ENCODE data around the gene REXO4. TPM values are rescaled to one million over a fixed set of nuclear protein-coding genes. Genes with fewer than 3 reads are reported as not detected.

The REXO4 gene
- total and polyA plus RNA-seq, 7 experiments from 2014 or later: 14.0 to 44.1 (median 28.6) TPM

DNA sequence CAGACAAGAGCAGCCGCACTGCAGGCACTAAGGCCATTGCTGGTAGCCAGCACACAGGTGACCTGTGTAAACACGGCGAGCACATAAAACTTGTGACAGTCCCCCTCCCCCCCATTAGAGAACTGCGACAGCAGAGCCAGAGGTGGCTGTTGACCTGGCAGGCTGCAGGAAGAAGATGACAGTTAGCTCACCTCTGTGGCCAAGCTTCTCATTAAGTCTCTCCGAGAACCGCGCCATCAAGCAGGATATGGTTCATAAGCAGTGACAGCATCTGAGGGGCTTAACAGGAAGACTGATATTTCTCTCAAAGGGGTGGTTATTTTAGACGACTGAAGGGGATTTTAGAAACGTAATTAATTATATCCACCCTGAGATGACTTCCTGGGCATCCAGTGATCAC lies 47.1 kb downstream of the REXO4 start:
- H3K27me3 ChIP-seq (ENCODE audit: control insufficient read depth in 2 of 2, insufficient read depth in 2 of 2, low read length in 2 of 2): no peaks in the 10 kb centered on the region
- peak; percentile 58 for ATAC-seq
- Mint-ChIP-seq H3K27ac (peak overlapping the region; percentile 82 to 96 (median 94)), H3K36me3 (peaks cover 0 to 40% (median 0%) of the 10 kb centered on the region in 5 donors), H3K4me1 (peaks cover 60 to 83% (median 70%) of the 10 kb centered on the region in 7 donors), H3K4me3 (peak overlapping the region; percentile 74 to 87 (median 84)), H3K27me3 (no peaks in the 10 kb centered on the region), H3K9me3 (no peaks in the 10 kb centered on the region)
- intact Hi-C loops (cut with micrococcal nuclease): loop anchor here (1.0 to 10.0 kb wide), 7 partner anchors 14 to 794 kb away; partner anchors contain the start of genes MED22 (in 2 of the 2), RPL7A (in 2 of the 2), SURF1 (in 2 of the 2) and SURF2 (in 2 of the 2)
- peak overlapping the region; percentile 53 for H3K4me3 ChIP-seq (ENCODE audit: low read length)
- H3K36me3 ChIP-seq (ENCODE audit: control insufficient read depth in 2 of 3, insufficient read depth in 3 of 3, low read length in 3 of 3): peaks cover 0 to 42% (median 14%) of the 10 kb centered on the region in 3 experiments
- POLR2A ChIA-PET: interaction anchor here (0.7 to 13.6 kb wide), 10 partner anchors 8 to 310 kb away, joined by 3 to 185 read pairs (median 3); partner anchors contain the start of genes ADAMTSL2, MED22, RPL7A and SURF1
- CTCF ChIA-PET: interaction anchor here (0.6 to 3.5 kb wide), 7 partner anchors 12 to 187 kb away, joined by 3 to 21 read pairs (median 11); no protein-coding TSS in a partner anchor
- peak in 6 of 9 donors; percentile 13 to 54 (median 48) for DNase-seq
- peaks cover 52 to 70% of the 10 kb centered on the region in 2 donors for H3K4me1 ChIP-seq (ENCODE audit: control insufficient read depth in 2 of 2, insufficient read depth in 2 of 2, low read length in 2 of 2)
- H3K9me3 ChIP-seq (ENCODE audit: control insufficient read depth in 2 of 3, low read length in 3 of 3): no peaks in the 10 kb centered on the region
- peak overlapping the region; percentile 86 for H3K27ac ChIP-seq (ENCODE audit: low read depth, low read length)

- peak overlapping the region; percentile 82 to 96 (median 94) for H3K27ac Mint-ChIP-seq
- H3K27me3 Mint-ChIP-seq: no peaks in the 10 kb centered on the region
- Histone ChIP-seq H3K4me3 (ENCODE audit: low read length) (peak overlapping the region; percentile 53), H3K27me3 (ENCODE audit: control insufficient read depth in 2 of 2, insufficient read depth in 2 of 2, low read length in 2 of 2) (no peaks in the 10 kb centered on the region), H3K9me3 (ENCODE audit: control insufficient read depth in 2 of 3, low read length in 3 of 3) (no peaks in the 10 kb centered on the region), H3K36me3 (ENCODE audit: control insufficient read depth in 2 of 3, insufficient read depth in 3 of 3, low read length in 3 of 3) (peaks cover 7 to 49% (median 21%) of the 10 kb centered on the region in 3 experiments), H3K4me1 (ENCODE audit: control insufficient read depth in 2 of 2, insufficient read depth in 2 of 2, low read length in 2 of 2) (peaks cover 50 to 70% of the 10 kb centered on the region in 2 donors), H3K27ac (ENCODE audit: low read depth, low read length) (peak overlapping the region; percentile 86)
- no peak for DNase-seq
- ChIA-PET POLR2A (interaction anchor here (1.1 to 13.6 kb wide), 3 partner anchors 15 to 164 kb away, joined by 3 to 185 read pairs (median 3); partner anchors contain the start of genes ADAMTSL2, SURF1 and SURF2), CTCF (interaction anchor here (1.9 to 2.5 kb wide), 2 partner anchors 18 to 40 kb away, joined by 4 to 11 read pairs; no protein-coding TSS in a partner anchor)
- no peak for ATAC-seq
- H3K36me3 Mint-ChIP-seq: peaks cover 0 to 38% (median 0%) of the 10 kb centered on the region in 5 donors
- intact Hi-C loops (cut with micrococcal nuclease): loop anchor here in 1 of 2 donors (2.0 to 10.0 kb wide), 3 partner anchors 13 to 795 kb away; partner anchors contain the start of genes RNU6ATAC, SURF1 and SURF2
- peak overlapping the region; percentile 74 to 87 (median 84) for H3K4me3 Mint-ChIP-seq
- H3K4me1 Mint-ChIP-seq: peaks cover 57 to 81% (median 67%) of the 10 kb centered on the region in 7 donors
- no peaks in the 10 kb centered on the region for H3K9me3 Mint-ChIP-seq
Measured at GRCh38 chr9:133369933-133370332, 47.9 kb downstream of the REXO4 start.

GRCh38 chr9:133369422-133369821 lies 48.4 kb downstream of the REXO4 start:
- Histone ChIP-seq H3K4me1 (ENCODE audit: control insufficient read depth in 2 of 2, insufficient read depth in 2 of 2, low read length in 2 of 2) (peaks cover 45 to 70% of the 10 kb centered on the region in 2 donors), H3K4me3 (ENCODE audit: low read length) (peak overlapping the region; percentile 53), H3K36me3 (ENCODE audit: control insufficient read depth in 2 of 3, insufficient read depth in 3 of 3, low read length in 3 of 3) (peaks cover 8 to 53% (median 24%) of the 10 kb centered on the region in 3 experiments), H3K27me3 (ENCODE audit: control insufficient read depth in 2 of 2, insufficient read depth in 2 of 2, low read length in 2 of 2) (no peaks in the 10 kb centered on the region), H3K9me3 (ENCODE audit: control insufficient read depth in 2 of 3, low read length in 3 of 3) (no peaks in the 10 kb centered on the region), H3K27ac (ENCODE audit: low read depth, low read length) (peak overlapping the region; percentile 86)
- Mint-ChIP-seq H3K36me3 (peaks cover 0 to 33% (median 0%) of the 10 kb centered on the region in 5 donors), H3K27me3 (no peaks in the 10 kb centered on the region), H3K4me3 (peak overlapping the region; percentile 32 to 87 (median 69)), H3K4me1 (peaks cover 52 to 76% (median 62%) of the 10 kb centered on the region in 7 donors), H3K9me3 (no peaks in the 10 kb centered on the region), H3K27ac (peak overlapping the region; percentile 48 to 96 (median 93))
- no peak for ATAC-seq
- POLR2A ChIA-PET: interaction anchor here (1.1 to 13.6 kb wide), 3 partner anchors 15 to 165 kb away, joined by 3 to 185 read pairs (median 3); partner anchors contain the start of genes ADAMTSL2, SURF1 and SURF2
- CTCF ChIA-PET: interaction anchor here (0.6 to 1.9 kb wide), 2 partner anchors 40 to 182 kb away, joined by 3 to 4 read pairs; no protein-coding TSS in a partner anchor
- no peak for DNase-seq
- intact Hi-C loops (cut with micrococcal nuclease): no loop called here

DNA sequence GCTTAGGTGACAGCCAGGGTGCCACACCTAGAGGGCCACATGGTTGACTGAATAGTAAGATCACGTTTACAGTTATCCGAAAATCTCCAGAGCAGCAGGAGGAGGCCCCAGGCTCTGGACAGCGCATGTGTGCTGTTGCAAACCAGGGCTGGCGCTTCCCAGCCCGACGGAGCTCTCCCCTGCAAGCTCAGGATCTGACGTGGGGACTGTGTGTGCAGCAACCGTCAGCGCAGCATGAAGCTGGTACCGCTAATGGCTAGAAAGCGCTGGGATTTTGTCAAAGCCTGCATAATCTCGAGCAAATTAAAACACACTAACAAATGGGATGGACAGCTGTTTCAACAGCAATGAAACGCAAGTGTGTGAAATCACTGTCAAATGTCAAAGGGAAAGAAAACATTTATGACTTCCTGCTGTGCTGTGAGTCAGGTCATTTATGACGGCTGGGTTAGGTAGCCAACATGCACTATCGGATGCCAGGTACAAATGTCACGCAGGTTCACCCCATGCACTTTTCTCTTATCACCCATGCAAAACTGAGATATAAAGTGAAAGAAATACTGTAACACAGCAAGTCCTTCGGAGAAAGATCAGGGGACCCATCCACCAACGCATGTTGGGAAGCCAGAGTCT lies 49.4 kb downstream of the REXO4 start:
- intact Hi-C loops (cut with micrococcal nuclease): no loop called here
- POLR2A ChIA-PET: interaction anchor here (13.6 kb wide), 1 partner anchor 14 kb away, joined by 185 read pairs; the partner anchor contains the start of genes SURF1 and SURF2

GRCh38 chr9:133367778-133368177 lies 50.0 kb downstream of the REXO4 start:
- H3K4me3 Mint-ChIP-seq: no peak overlapping the region
- ChIA-PET POLR2A (interaction anchor here (13.6 kb wide), 1 partner anchor 13 kb away, joined by 185 read pairs; the partner anchor contains the start of genes SURF1 and SURF2), CTCF (no interaction called here)
- peak overlapping the region in 2 of 9 donors; percentile 25 to 96 for H3K27ac Mint-ChIP-seq
- DNase-seq (no peak), ATAC-seq (no peak)
- H3K4me3 ChIP-seq (ENCODE audit: low read length): no peak overlapping the region
- peaks cover 40 to 55% of the 10 kb centered on the region in 2 donors for H3K4me1 ChIP-seq (ENCODE audit: control insufficient read depth in 2 of 2, insufficient read depth in 2 of 2, low read length in 2 of 2)
- H3K27me3 Mint-ChIP-seq: no peaks in the 10 kb centered on the region
- no peak overlapping the region for H3K27ac ChIP-seq (ENCODE audit: low read depth, low read length)
- H3K9me3 Mint-ChIP-seq: no peaks in the 10 kb centered on the region
- H3K9me3 ChIP-seq (ENCODE audit: control insufficient read depth in 2 of 3, low read length in 3 of 3): no peaks in the 10 kb centered on the region
- H3K4me1 Mint-ChIP-seq: peaks cover 41 to 66% (median 55%) of the 10 kb centered on the region in 7 donors
- peaks cover 16 to 64% (median 31%) of the 10 kb centered on the region in 3 experiments for H3K36me3 ChIP-seq (ENCODE audit: control insufficient read depth in 2 of 3, insufficient read depth in 3 of 3, low read length in 3 of 3)
- intact Hi-C loops (cut with micrococcal nuclease): no loop called here
- H3K36me3 Mint-ChIP-seq: peaks cover under 1 to 36% (median 6%) of the 10 kb centered on the region in 5 donors
- no peaks in the 10 kb centered on the region for H3K27me3 ChIP-seq (ENCODE audit: control insufficient read depth in 2 of 2, insufficient read depth in 2 of 2, low read length in 2 of 2)

More for the DNA sequence above, 49.4 kb downstream of the REXO4 start:
- H3K27ac ChIP-seq (ENCODE audit: low read depth, low read length): no peak overlapping the region
- peak overlapping the region in 9 of 10 donors; percentile 48 to 86 (median 66) for H3K4me3 Mint-ChIP-seq
- H3K27me3 Mint-ChIP-seq: no peaks in the 10 kb centered on the region
- H3K9me3 ChIP-seq (ENCODE audit: control insufficient read depth in 2 of 3, low read length in 3 of 3): no peaks in the 10 kb centered on the region
- peaks cover 45 to 72% (median 60%) of the 10 kb centered on the region in 7 donors for H3K4me1 Mint-ChIP-seq
- H3K27ac Mint-ChIP-seq: peak overlapping the region; percentile 67 to 96 (median 88)
- no peaks in the 10 kb centered on the region for H3K9me3 Mint-ChIP-seq
- no peaks in the 10 kb centered on the region for H3K27me3 ChIP-seq (ENCODE audit: control insufficient read depth in 2 of 2, insufficient read depth in 2 of 2, low read length in 2 of 2)
- CTCF ChIA-PET: no interaction called here
- peaks cover 10 to 63% (median 27%) of the 10 kb centered on the region in 3 experiments for H3K36me3 ChIP-seq (ENCODE audit: control insufficient read depth in 2 of 3, insufficient read depth in 3 of 3, low read length in 3 of 3)
- H3K36me3 Mint-ChIP-seq: peaks cover 0 to 38% (median 4%) of the 10 kb centered on the region in 5 donors
- H3K4me1 ChIP-seq (ENCODE audit: control insufficient read depth in 2 of 2, insufficient read depth in 2 of 2, low read length in 2 of 2): peaks cover 45 to 61% of the 10 kb centered on the region in 2 donors
- no peak overlapping the region for H3K4me3 ChIP-seq (ENCODE audit: low read length)
- DNase-seq: no peak
- ATAC-seq: no peak

GRCh38 chr9:133367221-133367620 lies 50.6 kb downstream of the REXO4 start:
- no peaks in the 10 kb centered on the region for H3K27me3 ChIP-seq (ENCODE audit: control insufficient read depth in 2 of 2, insufficient read depth in 2 of 2, low read length in 2 of 2)
- no peak overlapping the region for H3K27ac Mint-ChIP-seq
- H3K4me3 ChIP-seq (ENCODE audit: low read length): no peak overlapping the region
- DNase-seq: no peak
- no peak for ATAC-seq
- intact Hi-C loops (cut with micrococcal nuclease): no loop called here
- H3K4me3 Mint-ChIP-seq: no peak overlapping the region
- no peaks in the 10 kb centered on the region for H3K9me3 Mint-ChIP-seq
- H3K27me3 Mint-ChIP-seq: no peaks in the 10 kb centered on the region
- peaks cover 3 to 35% (median 6%) of the 10 kb centered on the region in 5 donors for H3K36me3 Mint-ChIP-seq
- ChIA-PET POLR2A (interaction anchor here (13.6 kb wide), 1 partner anchor 12 kb away, joined by 185 read pairs; the partner anchor contains the start of genes SURF1 and SURF2), CTCF (no interaction called here)
- no peak overlapping the region for H3K27ac ChIP-seq (ENCODE audit: low read depth, low read length)
- no peaks in the 10 kb centered on the region for H3K9me3 ChIP-seq (ENCODE audit: control insufficient read depth in 2 of 3, low read length in 3 of 3)
- H3K36me3 ChIP-seq (ENCODE audit: control insufficient read depth in 2 of 3, insufficient read depth in 3 of 3, low read length in 3 of 3): peaks cover 18 to 64% (median 31%) of the 10 kb centered on the region in 3 experiments
- H3K4me1 Mint-ChIP-seq: peaks cover 40 to 61% (median 49%) of the 10 kb centered on the region in 7 donors
- H3K4me1 ChIP-seq (ENCODE audit: control insufficient read depth in 2 of 2, insufficient read depth in 2 of 2, low read length in 2 of 2): peaks cover 34 to 50% of the 10 kb centered on the region in 2 donors

Data from naive thymus-derived CD4-positive, alpha-beta T cell (primary cell).